NCI-H2081 treated with DMSO at 0.1 percent for 48 hours (cell line): ENCODE data around the gene CLEC4A.
"Not testable (repeated sequence)": the region's sequence is repeated elsewhere in the genome, so short reads cannot be mapped to it uniquely, and the experiment has no call there.

ENCODE experiments used
- DNase-seq: peaks from one replicate; lab custom pipeline; 2025; lab: John Stamatoyannopoulos, UW

The CLEC4A gene

DNA sequence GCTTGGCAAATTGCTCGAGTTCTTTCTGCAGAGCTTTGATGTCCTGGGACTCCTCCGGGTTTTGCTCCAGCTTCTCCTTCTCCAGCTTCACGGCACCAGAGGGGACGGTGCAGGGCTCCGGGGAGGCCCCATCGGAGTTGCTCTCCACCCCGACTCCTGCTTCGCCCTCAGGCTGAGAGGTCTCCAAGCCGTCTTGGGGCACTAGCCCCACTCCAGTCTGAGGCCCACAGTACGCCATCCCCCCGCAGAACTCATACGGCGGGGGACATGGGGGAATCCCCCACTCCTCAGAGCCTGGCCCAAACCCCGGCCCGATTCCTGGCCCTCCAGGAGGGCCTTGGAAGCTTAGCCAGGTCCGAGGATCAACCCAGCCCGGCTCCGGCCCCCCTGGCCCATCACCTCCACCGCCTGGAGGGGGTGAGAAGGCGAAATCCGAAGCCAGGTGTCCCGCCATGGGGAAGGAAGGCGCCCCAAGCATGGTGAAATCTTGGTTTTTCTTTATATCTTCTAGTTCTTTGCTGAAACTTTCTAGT lies 11.0 kb downstream of the CLEC4A start:
- not testable (repeated sequence) for DNase-seq

DNA sequence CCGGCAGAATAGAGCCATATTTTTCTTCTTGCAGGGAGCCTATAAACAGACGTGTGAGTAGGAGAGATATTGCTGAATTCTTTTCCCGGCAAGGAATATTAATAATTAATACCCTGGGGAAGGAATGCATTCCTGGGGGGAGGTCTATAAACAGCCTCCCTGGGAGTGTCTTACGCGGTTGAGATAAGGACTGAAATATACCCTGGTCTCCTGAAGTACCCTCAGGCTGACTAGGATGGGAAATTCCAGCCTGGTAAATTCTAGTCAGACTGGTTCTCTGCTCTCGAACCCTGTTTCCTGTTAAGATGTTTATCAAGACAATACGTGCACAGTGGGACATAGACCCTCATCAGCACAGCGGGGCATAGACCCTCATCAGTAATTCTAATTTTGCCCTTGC lies 18.2 kb downstream of the CLEC4A start:
- DNase-seq: not testable (repeated sequence)

DNA sequence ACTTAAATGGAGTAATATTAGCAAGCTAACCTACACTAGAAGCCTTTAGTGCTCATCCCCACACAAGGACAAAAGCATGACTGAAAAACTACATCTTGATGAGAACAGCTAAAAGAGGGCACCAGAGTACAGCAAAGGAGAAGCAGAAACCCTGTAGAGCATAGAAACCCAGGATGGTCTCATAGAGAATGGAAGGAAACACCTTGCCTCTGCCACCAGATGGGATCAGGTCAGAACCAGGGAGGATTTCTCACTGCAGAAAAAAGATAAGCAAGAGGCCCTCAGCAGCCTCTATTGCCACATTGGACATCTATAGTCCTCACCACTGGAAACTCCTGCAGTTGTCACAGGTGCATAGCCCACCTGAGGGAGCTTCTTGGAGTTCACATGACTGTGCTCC lies 19.8 kb downstream of the CLEC4A start:
- no peak for DNase-seq

DNA sequence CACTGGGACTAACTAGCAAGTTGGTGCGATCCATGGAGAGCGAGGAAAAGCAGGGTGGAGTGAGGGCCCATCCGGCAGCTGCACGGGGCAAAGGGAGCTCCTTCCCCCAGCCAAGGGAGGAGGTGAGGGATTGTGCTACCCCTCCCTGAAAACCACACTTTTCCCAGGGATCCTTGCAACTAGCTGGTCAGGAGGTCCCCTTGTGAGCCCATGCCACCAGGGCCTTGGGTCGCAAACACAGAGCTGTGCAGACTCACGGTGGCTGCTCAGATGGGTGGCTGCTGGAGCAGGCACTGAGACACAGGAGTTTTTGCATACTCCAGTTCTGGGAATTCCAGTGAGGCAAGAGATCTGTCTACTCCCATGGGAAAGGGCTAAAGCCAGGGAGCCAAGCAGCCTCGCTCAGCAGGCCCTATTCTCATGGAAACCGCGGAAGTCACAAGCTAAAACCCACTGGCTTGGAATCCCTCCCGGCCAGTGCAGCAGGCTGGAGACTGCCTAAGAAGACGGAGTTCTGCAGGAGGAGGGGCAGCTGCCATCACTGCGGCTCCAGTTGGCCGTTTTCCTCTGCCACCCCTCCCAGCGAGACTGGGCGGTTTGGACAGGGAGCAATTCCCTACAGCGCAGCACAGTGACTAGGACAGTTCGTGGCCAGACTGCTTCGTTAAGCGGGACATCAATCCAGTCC lies 22.5 kb downstream of the CLEC4A start:
- no peak for DNase-seq

- DNase-seq: no peak
These were observed 23.0 kb downstream of the CLEC4A start for GRCh38 chr12:8146442-8146771.

- no peak for DNase-seq
These were observed 31.1 kb downstream of the CLEC4A start for GRCh38 chr12:8154526-8154925.

DNA sequence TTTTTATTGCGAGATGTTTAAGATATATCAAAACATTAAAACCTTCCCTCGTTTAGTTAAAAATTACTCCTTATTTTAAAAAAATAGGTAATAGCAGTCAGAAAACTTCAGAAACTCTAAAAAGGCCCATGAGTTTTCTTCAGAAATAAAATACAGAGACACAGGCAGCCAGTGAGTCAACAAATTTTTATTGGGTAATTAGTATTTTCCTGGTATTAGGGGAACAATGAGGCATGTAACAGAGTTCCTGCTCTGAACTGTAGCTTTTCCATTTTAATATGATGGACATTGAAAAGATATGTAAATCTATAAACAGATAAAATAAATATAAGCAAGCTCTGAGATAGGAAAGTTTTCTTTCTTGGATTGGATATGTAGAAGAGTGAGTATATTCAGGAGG lies 33.0 kb downstream of the CLEC4A start:
- DNase-seq: no peak

DNA sequence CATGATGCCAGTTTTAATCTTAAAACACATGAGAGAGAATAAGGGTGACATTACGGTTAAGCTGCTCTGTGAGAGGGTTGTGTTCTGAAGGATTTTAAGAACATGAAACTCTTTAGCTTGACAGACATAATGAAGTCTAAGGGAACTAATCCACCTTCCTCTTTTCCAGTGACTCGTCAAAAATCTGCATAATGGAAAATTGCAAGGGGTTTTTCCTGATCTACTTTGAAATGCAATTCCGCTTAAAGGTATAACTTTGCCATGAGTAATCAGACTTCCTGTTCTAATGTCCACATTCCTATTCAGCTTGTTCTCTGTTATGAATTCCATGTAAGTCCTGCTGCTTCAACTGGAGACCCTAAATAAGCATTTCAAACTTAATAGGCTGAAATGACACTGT lies 33.4 kb downstream of the CLEC4A start, which contains the start of gene ZNF705A:
Gene ZNF705A (plus strand): TSS at position 171 of the 400 bp plus-strand sequence. CDS start 15,611 bp downstream, outside the sequence.
- no peak for DNase-seq

DNA sequence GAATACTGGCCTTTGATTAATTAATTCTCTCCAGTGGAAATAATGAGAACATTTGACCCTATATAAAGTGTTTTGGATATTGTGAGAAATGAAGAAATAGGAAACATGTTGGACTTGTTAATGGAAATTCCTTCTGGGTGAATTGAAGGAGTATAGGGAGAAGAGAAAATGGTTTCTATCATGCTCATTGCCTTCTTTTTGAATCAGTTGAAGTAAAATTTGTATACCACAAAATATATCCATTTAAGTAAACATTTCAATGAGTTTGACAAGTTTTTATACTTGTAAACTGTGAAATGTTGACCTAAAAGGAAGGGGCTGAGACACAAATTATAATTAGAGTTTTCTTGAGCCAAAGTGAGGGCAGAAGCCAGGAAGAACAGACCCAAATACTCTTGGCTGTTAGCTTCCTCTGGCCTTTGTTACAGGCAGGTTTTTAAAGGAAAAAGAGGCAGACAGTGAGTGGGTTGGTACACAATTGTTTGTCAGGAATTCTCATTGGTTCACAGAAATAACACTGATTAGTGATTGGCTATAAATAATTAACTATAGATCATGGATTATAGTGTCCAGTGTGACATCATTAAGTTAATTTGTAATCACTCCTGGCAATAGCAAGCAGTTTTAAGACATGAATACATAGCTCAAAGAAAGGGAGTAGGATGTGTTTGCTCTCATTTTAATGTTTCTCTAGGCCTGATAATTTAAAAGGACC lies 34.2 kb downstream of the CLEC4A start:
- DNase-seq: no peak

GRCh38 chr12:8172911-8173310 lies 49.5 kb downstream of the CLEC4A start:
- not testable (repeated sequence) for DNase-seq

DNA sequence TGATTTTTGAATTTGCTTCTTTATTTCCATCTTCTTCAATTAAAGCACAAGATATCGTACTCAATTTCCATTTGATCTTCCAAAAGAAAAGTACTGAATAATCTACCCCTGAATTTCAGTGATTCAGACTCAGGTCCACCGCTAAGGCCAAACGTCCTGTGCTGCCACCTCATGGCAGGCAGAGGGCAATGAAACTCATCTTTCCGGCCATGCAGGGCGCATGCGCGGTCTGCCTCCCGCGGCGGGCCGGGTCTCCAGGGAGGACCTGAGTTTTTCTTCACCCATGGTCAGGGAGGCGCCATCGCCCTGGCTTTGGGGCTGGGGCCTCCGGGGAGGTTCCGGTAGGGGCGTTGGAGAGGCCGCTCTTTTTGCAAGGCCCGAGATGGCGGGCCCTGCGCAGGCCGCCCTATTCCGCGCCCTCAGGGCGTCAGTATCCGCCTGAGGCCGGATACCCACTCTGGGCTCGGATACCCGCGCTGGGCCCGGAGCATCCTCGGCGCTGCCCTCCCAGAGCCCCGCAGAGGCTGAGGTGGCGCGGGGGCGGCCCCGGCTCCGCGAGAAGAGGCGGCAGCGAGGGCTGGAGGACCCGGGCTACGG lies 56.7 kb downstream of the CLEC4A start:
- DNase-seq: peak; percentile 0

GRCh38 chr12:8181271-8181670 lies 57.9 kb downstream of the CLEC4A start:
- DNase-seq: not testable (repeated sequence)

- DNase-seq: not testable (repeated sequence)
These were observed 59.5 kb downstream of the CLEC4A start for GRCh38 chr12:8182923-8183322.

DNA sequence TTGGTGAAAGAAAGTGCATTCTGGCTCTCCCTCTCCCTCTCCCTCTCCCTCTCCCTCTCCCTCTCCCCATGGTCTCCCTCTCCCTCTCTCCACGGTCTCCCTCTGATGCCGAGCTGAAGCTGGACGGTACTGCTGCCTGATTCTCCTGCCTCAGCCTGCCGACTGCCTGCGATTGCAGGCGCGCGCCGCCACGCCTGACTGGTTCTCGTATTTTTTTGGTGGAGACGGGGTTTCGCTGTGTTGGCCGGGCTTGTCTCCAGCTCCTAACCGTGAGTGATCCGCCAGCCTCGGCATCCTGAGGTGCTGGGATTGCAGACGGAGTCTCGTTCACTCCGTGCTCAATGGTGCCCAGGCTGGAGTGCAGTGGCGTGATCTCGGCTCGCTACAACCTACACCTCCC lies 59.9 kb downstream of the CLEC4A start:
- not testable (repeated sequence) for DNase-seq

DNA sequence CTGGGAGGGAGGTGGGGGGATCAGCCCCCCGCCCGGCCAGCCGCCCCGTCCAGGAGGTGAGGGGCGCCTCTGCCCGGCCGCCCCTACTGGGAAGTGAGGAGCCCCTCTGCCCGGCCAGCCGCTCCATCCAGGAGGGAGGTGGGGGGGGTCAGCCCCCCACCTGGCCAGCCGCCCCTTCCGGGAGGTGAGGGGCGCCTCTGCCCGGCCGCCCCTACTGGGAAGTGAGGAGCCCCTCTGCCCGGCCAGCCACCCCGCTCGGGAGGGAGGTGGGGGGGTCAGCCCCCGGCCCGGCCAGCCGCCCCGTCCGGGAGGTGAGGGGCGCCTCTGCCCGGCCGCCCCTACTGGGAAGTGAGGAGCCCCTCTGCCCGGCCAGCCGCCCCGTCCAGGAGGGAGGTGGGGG lies 60.8 kb downstream of the CLEC4A start:
- not testable (repeated sequence) for DNase-seq

- DNase-seq: not testable (repeated sequence)
These were observed 64.7 kb downstream of the CLEC4A start for GRCh38 chr12:8188088-8188487.
